Measurements from ENCODE around the gene PFN1.

GRCh38 chr17:4958102-4958501 is 9.8 kb upstream of the PFN1 start:
- TF ChIP-seq CTCF (IDR thresholded peaks at IDR 0.05) (no peak), POLR2A (IDR thresholded peaks at IDR 0.05) (no peak), POLR2AphosphoS5 (IDR thresholded peaks at IDR 0.05; ENCODE audit: insufficient read depth in 1 of 2, low read depth in 1 of 2) (no peak)
